Dermis blood vessel endothelial cell (primary cell): ENCODE results near the gene WDHD1. TPM values are rescaled to one million over a fixed set of nuclear protein-coding genes. Genes with fewer than 3 reads are reported as not detected.
"Not testable (repeated sequence)": the region's sequence is repeated elsewhere in the genome, so short reads cannot be mapped to it uniquely, and the experiment has no call there.

Experiments
- DNase-seq: peaks from one replicate; pipeline ENCODE4 v3.0.0; 2010
- total RNA-seq: library from RNA; depleted of rRNA; stranded (reverse); fragments of >200 nt; gene quantifications from 2 replicates; pipeline ENCODE4 v1.2.3, GENCODE V29; 2014

The WDHD1 gene
- total RNA-seq, 1 donor from 2014 or later, result 8.3 TPM

GRCh38 chr14:55048900-55049436 is 22.1 kb upstream of the WDHD1 start:
- DNase-seq, result no peak

DNA sequence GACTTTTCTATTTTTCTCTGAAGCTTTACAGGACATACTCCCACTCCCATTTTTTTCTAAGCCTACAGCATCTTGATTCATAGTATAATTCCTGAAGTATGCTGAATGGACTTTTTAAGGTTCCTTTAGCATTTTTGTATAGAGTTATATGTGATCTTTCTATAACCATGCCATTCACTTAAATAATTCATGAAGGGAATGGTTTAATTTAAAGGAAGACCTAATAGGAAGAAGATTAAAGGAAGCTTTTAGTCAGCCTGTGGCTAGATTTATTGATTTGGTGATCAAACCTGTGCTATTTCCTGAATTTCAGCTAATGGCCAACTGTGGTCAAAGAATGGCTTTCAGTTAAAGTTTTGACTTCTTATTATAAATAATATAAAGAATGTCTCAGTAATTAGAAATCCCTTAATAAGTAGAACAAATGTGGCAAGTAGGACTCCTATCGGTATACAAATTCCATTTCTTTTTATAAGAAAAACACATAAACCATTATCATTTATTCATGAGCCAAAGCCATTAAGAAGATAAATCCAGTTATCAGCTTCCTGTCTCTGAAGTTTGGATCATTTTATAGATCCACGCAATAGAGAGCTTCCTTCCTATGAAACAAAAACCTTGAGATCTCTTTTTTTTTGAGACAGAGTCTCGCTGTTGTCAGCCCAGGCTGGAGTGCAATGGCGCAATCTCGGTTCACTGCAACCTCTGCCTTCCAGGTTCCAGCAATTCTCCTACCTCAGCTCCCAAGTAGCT is 20.6 kb upstream of the WDHD1 start:
- DNase-seq, result no peak

DNA sequence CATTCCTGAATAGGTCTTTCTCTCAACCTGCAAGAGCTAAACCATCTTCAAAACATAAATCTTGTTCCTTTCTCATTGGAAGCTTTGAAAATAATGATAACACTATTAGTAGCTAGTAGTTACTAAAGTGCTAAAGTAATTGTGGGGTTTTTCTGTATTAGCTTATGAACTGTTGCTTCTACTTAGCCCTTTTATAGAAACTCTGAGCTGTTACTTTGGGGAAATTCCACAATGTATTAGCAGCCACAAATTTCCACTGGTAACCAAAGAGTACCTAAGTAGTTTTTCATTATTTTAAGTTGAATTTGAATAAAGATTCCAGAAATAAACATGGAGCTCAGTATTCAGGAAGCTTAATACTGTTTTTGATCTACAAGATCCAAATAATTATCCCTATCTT is 18.2 kb upstream of the WDHD1 start:
- no peak for DNase-seq

DNA sequence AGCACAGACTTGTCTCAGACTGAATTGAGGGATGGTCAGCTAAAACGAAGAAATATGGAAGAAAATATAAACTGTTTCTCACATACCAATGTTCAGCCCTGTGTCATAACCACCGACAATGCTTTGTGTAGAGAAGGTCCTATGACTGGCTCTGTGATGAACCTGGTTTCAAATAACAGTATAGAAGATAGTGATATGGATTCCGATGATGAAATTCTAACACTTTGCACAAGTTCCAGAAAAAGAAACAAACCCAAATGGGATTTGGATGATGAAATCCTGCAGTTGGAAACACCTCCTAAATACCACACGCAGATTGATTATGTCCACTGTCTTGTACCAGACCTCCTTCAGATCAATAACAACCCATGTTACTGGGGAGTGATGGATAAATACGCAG is 16.6 kb upstream of the WDHD1 start:
- no peak for DNase-seq

DNA sequence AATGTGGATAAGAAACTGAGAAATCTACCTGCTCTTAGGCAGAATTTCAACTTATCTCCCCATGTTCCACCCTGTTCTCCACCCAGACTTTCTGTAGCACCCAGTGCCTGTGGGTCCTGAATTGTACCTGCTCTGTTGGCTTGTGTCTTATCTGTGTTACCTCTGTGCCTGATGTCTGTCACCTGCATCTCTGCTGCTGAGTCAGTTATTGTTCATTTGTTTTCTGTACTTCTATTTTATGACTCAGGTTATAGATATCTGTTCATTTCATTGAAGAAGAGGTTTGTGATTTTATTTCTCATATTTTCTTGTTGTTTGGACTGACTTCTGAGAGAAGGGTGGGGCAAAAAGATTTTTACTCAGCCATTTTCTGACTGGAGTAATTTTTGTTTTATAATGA is 11.8 kb upstream of the WDHD1 start:
- DNase-seq, result no peak

DNA sequence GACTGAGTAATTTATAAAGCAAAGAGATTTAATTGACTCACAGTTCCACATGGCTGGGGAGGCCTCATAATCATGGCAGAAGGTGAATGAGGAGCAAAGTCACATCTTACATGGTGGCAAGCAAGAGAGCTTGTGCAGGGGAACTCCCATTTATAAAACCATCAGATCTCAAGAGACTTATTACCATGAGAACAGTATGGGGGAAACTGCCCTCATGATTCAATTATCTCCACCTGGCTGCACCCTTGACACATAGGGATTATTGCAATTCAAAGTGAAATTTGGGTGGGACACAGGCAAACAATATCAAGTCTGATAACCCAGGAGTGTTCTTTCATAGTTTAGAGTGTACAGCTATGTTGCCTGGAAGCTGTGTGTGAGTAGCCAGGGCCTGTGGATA is 11.1 kb upstream of the WDHD1 start:
- not testable (repeated sequence) for DNase-seq

DNA sequence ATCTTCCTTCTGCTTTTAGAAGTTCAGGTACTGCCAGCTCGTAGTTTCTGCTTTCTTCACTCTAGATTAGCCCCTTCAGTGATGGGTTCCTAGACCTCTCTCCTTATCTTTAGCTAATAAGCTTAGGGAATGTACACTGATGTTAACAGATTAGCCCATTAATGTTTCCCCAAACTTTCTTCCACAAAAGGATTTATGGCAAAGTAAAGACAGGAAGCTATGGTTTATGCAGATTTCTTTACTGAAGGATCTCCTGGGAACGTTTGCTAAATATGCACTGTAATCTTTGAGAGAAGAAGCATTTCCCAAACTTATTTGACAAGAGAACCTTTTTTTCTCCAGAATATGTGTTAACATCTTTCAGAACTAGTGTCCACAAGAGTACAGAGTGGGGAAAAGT is 4.3 kb upstream of the WDHD1 start:
- no peak for DNase-seq

DNA sequence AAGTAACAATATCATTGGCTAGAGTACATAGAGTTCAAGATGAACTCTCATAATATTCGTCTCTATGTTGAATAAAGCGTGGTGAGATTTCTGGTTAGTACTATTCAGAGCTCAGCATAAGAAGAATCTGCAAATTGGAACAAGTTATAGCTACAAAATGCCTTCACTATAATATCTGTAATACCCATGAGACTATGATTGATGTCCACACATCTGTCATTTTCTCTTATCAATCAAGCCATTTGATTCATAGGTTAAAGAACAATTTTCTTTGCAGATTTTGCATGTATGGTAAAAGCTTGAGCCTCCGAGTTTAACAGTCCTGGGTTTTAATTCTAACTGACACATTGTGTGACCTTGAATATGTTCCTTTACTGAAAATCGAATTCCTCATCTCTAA is 1.6 kb upstream of the WDHD1 start:
- no peak for DNase-seq

DNA sequence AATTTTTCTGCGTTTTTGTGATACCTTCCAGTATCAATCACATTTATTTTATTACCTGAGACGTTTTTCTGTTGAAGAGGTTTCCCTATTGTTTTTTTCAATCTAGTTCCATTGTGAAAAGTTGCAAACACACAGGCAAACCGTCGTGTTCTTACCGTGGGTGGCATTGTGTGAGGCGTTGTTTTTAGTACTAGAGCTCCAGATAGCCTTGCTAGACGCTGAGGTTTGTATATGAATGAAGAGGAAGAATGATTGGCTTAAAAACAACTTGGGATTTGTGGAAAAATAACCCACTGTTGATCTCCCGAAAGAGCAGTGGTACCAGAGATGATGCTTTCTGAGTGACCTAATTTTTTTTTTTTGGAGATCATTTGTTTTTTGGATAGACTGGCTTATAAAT is 1.2 kb upstream of the WDHD1 start:
- peak; percentile 39 for DNase-seq

DNA sequence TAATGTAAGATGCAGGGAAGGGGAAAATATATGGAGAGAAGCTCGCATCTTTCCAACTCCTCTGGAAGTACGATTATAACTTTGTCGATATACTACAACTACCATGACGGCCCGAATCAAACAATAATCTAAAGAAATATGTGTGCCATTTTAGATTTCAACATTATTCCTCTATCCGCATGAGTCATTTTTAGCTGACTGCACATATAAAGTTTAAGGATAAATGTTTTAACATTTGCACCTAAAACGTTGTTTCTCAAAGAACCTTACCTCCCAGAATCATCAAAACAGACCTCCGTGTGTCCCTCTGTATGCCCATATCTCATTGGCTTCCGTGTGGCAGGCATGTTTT is 482 bp downstream of the WDHD1 start:
- DNase-seq, result no peak

- no peak for DNase-seq
Measured at GRCh38 chr14:55025948-55026347, 951 bp downstream of the WDHD1 start.

GRCh38 chr14:55024365-55024764 is 2.5 kb downstream of the WDHD1 start:
- DNase-seq, result not testable (repeated sequence)

DNA sequence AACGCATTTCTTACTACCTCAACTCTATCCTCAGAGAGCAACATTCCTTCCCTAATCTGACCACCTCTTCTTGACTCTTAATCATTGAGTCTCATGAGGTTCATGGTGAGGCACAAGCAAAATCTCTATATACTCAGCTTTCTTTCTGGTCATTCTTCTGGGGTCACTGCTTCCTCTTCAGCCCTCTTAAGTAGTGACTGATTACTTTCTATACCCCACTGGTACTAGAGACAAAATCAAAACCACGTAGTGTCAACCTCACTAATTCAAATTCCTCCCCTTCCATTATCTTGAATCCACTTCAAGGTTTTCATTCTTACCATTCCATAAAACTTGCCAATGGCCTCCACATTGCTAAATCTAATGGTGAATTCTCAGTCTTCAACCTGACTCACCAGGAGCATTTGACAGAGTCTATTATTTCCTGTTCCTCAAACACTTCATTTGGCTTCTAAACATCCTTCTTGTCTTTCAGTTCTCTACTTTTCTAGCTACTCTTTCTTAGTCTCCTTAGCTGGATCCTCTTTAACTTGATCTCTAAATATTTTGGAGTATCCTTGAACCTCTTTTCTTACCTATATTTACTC is 6.8 kb downstream of the WDHD1 start:
- no peak for DNase-seq

GRCh38 chr14:55015006-55015405 is 11.9 kb downstream of the WDHD1 start:
- DNase-seq, result no peak

- peak; percentile 15 for DNase-seq
Measured at GRCh38 chr14:55005071-55005470, 21.8 kb downstream of the WDHD1 start.

DNA sequence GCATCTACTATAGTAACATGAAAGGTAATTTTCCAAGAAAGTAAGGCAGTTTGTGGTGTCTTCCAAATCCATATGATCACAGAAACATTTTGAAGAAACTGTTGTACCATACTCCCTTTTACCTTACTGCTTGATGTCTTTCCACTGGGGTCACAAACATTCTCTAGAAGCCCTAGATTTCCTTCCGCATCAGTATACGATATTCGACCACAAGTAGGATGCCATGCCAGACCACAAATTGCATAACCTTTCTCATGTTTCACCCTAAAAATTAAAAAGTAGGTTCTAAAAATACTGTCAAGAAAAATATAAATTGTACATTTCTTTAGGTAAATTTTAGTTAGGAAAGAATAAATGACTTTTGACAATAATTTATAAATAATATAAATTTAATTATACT is 26.5 kb downstream of the WDHD1 start:
- DNase-seq, result no peak

DNA sequence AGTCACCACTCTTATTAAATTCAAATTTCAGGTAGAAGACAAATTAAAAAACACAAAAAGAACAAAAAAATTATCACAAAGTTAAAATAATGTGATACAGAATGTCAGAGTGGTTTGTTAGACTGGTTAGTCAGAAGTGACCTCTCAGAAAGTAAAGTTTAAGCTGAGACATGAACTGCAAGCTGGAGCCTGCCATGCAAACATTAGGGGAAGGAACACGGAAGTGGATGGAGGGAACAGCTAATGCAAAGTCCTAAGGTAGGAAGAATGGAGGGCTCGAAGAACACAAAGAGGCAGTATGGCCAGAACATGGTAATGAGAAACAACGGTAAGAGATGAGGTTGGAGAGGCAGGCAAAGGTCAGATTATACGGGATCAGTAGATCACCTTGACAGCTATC is 41.7 kb downstream of the WDHD1 start:
- DNase-seq, result no peak

- peak; percentile 39 for DNase-seq
Measured at GRCh38 chr14:54981698-54982097, 45.2 kb downstream of the WDHD1 start.

GRCh38 chr14:54979039-54979438 is 47.9 kb downstream of the WDHD1 start:
- no peak for DNase-seq

DNA sequence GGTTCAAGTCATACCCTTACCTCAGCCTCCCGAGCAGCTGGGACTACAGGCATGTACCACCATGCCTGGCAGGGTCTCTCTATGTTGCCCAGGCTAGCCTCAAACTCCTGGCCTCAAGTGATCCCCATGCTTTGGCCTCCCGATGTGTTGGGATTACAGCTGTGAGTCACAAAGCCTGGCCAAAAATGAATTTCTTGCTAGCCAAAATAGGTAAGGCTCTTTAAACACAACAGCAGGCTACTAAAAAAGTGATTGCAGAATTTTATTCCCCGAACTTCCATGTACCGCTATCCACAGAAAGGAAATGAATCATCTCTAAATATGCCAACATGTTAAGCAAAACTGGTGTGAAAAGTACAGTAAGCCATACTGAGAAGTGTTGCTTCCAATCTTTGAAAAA is 50.6 kb downstream of the WDHD1 start:
- peak; percentile 71 for DNase-seq

- no peak for DNase-seq
Measured at GRCh38 chr14:54975856-54976255, 51.0 kb downstream of the WDHD1 start.

- no peak for DNase-seq
Measured at GRCh38 chr14:54974788-54975414, 52.0 kb downstream of the WDHD1 start.

GRCh38 chr14:54967496-54967895 is 59.4 kb downstream of the WDHD1 start:
- DNase-seq, result no peak

GRCh38 chr14:54955143-54955542 is 71.8 kb downstream of the WDHD1 start:
- no peak for DNase-seq
